Measurements from ENCODE around the gene PPP1R37.

The PPP1R37 gene

GRCh38 chr19:45092747-45093678 lies at the start of gene PPP1R37:
PPP1R37 (plus strand) TSS chr19:45093179; CDS start chr19:45093326, 147 bp downstream.
- peak; percentile 97 for DNase-seq

- no peak for DNase-seq
These were observed 47.2 kb upstream of the PPP1R37 start for GRCh38 chr19:45045671-45046353.

- no peak for DNase-seq
These were observed 46.6 kb upstream of the PPP1R37 start for GRCh38 chr19:45046355-45046754.

GRCh38 chr19:45047188-45047797 lies 45.7 kb upstream of the PPP1R37 start:
- no peak for DNase-seq

- DNase-seq = no peak
These were observed 43.8 kb upstream of the PPP1R37 start for GRCh38 chr19:45049073-45049736.

GRCh38 chr19:45050036-45050435 lies 42.9 kb upstream of the PPP1R37 start:
- no peak for DNase-seq

GRCh38 chr19:45051929-45052579 lies 40.9 kb upstream of the PPP1R37 start:
- DNase-seq = no peak

- no peak for DNase-seq
These were observed 36.1 kb upstream of the PPP1R37 start for GRCh38 chr19:45056831-45057230.

GRCh38 chr19:45057444-45057843 lies 35.5 kb upstream of the PPP1R37 start:
- no peak for DNase-seq

GRCh38 chr19:45058622-45059159 lies 34.3 kb upstream of the PPP1R37 start:
- no peak for DNase-seq

- peak; percentile 58 for DNase-seq
These were observed 33.6 kb upstream of the PPP1R37 start for GRCh38 chr19:45059258-45059965.

GRCh38 chr19:45061965-45062364 lies 31.0 kb upstream of the PPP1R37 start:
- DNase-seq = no peak

GRCh38 chr19:45063851-45064801 lies 28.9 kb upstream of the PPP1R37 start:
- no peak for DNase-seq

- no peak for DNase-seq
These were observed 25.9 kb upstream of the PPP1R37 start for GRCh38 chr19:45066921-45067661.

- no peak for DNase-seq
These were observed 24.9 kb upstream of the PPP1R37 start for GRCh38 chr19:45068041-45068440.

- no peak for DNase-seq
These were observed 23.9 kb upstream of the PPP1R37 start for GRCh38 chr19:45069056-45069455.

GRCh38 chr19:45070214-45070613 lies 22.8 kb upstream of the PPP1R37 start:
- no peak for DNase-seq

- no peak for DNase-seq
These were observed 22.0 kb upstream of the PPP1R37 start for GRCh38 chr19:45070861-45071544.

GRCh38 chr19:45071545-45071938 lies 21.4 kb upstream of the PPP1R37 start:
- no peak for DNase-seq

All from NCI-H2171 treated with DMSO at 0.1 percent for 48 hours (cell line).